Left forelimb (tissue), 1 donor: ENCODE results near the gene ZNF497.
"Not testable (repeated sequence)": the region's sequence is repeated elsewhere in the genome, so short reads cannot be mapped to it uniquely, and the experiment has no call there.

Experiments
- DNase-seq: peaks from one replicate; pipeline ENCODE4 v3.0.0-alpha.2; 2018; ENCODE audit warnings: low spot score

ZNF497 gene

DNA sequence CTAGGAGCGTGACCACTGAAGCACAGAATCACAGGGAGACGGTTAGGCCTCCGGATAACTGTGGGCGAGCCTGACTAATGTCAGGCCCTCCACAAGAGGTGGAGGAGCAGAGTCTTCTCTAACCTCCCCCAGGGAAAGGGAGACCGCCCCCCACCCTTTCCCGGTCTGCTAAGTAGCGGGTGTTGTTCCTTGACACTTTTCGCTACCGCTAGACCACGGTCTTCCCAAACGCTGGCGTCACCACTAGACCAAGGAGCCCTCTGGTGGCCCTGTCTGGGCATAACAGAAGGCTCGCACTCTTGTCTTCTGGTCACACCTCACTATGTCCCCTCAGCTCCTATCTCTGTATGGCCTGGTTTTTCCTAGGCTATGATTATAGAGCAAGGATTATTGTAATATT, 51.9 kb downstream of the ZNF497 start:
- DNase-seq, result not testable (repeated sequence)

DNA sequence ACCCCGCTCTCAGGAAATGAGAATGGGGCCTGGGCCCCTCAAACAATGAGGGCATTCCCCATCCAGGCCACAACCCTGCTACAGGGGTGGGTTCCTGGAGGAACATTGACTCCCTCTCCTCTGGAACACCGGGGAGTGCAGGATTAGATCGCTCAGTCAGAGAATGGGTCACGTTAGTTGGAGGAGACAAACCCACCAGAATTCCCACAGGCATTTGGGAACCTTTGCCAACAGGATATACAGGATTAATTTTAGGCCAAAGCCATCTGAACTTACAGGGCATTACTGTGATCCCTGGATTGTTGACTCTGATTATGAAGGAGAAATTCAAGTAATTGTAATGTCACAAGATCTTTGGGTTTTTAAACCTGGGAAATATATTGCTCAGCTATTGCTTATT, 54.8 kb downstream of the ZNF497 start:
- no peak for DNase-seq

DNA sequence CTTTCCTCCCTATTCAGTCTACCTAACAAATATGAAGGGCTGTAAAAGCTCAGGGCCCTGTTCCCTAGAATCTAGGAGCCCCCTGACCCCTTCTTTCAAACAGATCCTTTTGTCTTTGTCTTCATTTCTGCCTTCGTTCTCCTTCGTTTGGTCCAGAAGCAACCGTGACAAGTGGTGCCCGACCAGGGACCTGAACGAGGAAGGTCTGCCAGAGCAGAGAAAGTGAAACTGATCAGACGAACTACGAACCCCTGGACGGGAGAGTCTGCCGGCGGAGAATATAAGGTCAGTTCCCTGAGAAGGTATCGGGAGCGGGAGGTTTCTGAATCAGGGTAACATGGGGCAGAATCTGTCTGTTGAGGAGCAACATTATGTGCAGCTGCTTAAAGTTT, 56.6 kb downstream of the ZNF497 start:
- DNase-seq, result no peak

- peak; percentile 96 for DNase-seq
These were observed 57.3 kb downstream of the ZNF497 start, which contains the start of gene ERVK3-1 for GRCh38 chr19:58305065-58305931. TSS of gene ERVK3-1 (plus strand) at chr19:58305377. CDS start at chr19:58312169, 6,792 bp downstream.

- no peak for DNase-seq
These were observed 57.8 kb downstream of the ZNF497 start for GRCh38 chr19:58304748-58305064.
